Skeletal muscle tissue (tissue), 5 donors: ENCODE results near the gene MDK. TPM values are rescaled to one million over a fixed set of nuclear protein-coding genes. Genes with fewer than 3 reads are reported as not detected.

Experiments used
- H3K27ac ChIP-seq: one replicate; pipeline ENCODE4 v1.7.0; 2013; ENCODE audit warnings: mild to moderate bottlenecking, low read depth, low read length, inconsistent platforms
- H3K27me3 ChIP-seq, 3 donors: one replicate each; pipeline ENCODE4 v1.7.0; 2013; ENCODE audit warnings: low read length in 3 of 3; ENCODE audit not compliant: control insufficient read depth in 3 of 3, insufficient read depth in 3 of 3
- H3K36me3 ChIP-seq, 3 donors: one replicate each; pipeline ENCODE4 v1.7.0; 2013; ENCODE audit warnings: low read length in 3 of 3; ENCODE audit not compliant: control insufficient read depth in 3 of 3, insufficient read depth in 3 of 3
- H3K4me1 ChIP-seq, 3 donors: one replicate each; pipeline ENCODE4 v1.7.0; 2013; ENCODE audit warnings: low read length in 3 of 3, mild to moderate bottlenecking in 3 of 3; ENCODE audit not compliant: control insufficient read depth in 3 of 3, insufficient read depth in 3 of 3
- H3K4me3 ChIP-seq, 3 donors: one replicate each; pipeline ENCODE4 v1.7.0; 2013; ENCODE audit warnings: low read length in 3 of 3
- H3K9ac ChIP-seq, 3 donors: one replicate each; pipeline ENCODE4 v1.7.0; 2013; ENCODE audit warnings: low read length in 3 of 3, mild to moderate bottlenecking in 3 of 3, moderate library complexity in 2 of 3, low read depth in 1 of 3
- H3K9me3 ChIP-seq, 3 donors: one replicate each; pipeline ENCODE4 v1.7.0; 2013; ENCODE audit warnings: low read length in 3 of 3; ENCODE audit not compliant: control insufficient read depth in 3 of 3
- small RNA-seq: library from RNA; depleted of rRNA; stranded (forward); fragments of <200 nt; gene quantifications from one replicate; pipeline ENCODE3, GENCODE V24; 2014
- total RNA-seq: library from RNA; depleted of rRNA; stranded (reverse); fragments of >200 nt; gene quantifications from one replicate; pipeline ENCODE4 v1.2.3, GENCODE V29; 2014
- donor health status: Osteomylitis.

MDK gene
- total RNA-seq, 1 donor from 2014 or later, result 28.2 TPM

- Histone ChIP-seq H3K9ac (no peak overlapping the region), H3K9me3 (no peaks in the 10 kb centered on the region), H3K4me3 (no peak overlapping the region), H3K27ac (no peak overlapping the region), H3K4me1 (peaks cover 0 to 4% (median 2%) of the 10 kb centered on the region in 3 donors), H3K27me3 (no peaks in the 10 kb centered on the region), H3K36me3 (peaks cover 21 to 39% (median 21%) of the 10 kb centered on the region in 3 donors)
Measured at GRCh38 chr11:46429717-46430116, 48.2 kb downstream of the MDK start.

GRCh38 chr11:46431211-46431610 is 49.7 kb downstream of the MDK start:
- H3K9ac ChIP-seq, result no peak overlapping the region
- no peaks in the 10 kb centered on the region for H3K27me3 ChIP-seq
- H3K27ac ChIP-seq, result no peak overlapping the region
- no peaks in the 10 kb centered on the region for H3K9me3 ChIP-seq
- H3K36me3 ChIP-seq, result peaks cover 19 to 39% (median 20%) of the 10 kb centered on the region in 3 donors
- peaks cover 0 to 4% (median 4%) of the 10 kb centered on the region in 3 donors for H3K4me1 ChIP-seq
- H3K4me3 ChIP-seq, result no peak overlapping the region

Small RNAs within 50 kb of the gene (small RNA-seq; reads per million reads assigned to genes)
- gene MIR4688, result not detected

Other genes with a start within 250 kb of the MDK start
- gene CREB3L1, start 104.0 kb upstream of the MDK start, total RNA-seq, result 12.5 TPM
- gene DGKZ, start 34.2 kb upstream of the MDK start, total RNA-seq, result 22.4 TPM
- gene CHRM4, start 10.1 kb downstream of the MDK start, total RNA-seq, result not detected
- 17.7 TPM for gene AMBRA1, start 212.4 kb downstream of the MDK start, total RNA-seq
- gene HARBI1, start 235.6 kb downstream of the MDK start, total RNA-seq, result 4.7 TPM
- gene ATG13, start 235.9 kb downstream of the MDK start, total RNA-seq, result 30.8 TPM